HG03064 (cell line): ENCODE results near the gene MALT1.
"Not testable (repeated sequence)": the region's sequence is repeated elsewhere in the genome, so short reads cannot be mapped to it uniquely, and the experiment has no call there.

Experiments
- ATAC-seq: cut with Tn5 transposase; IDR thresholded peaks from one replicate; pipeline ENCODE4 v1.9.1; 2021; ENCODE audit warnings: low read depth; ENCODE audit not compliant: unreplicated experiment

The MALT1 gene

GRCh38 chr18:58727776-58728500 is 56.7 kb downstream of the MALT1 start:
- ATAC-seq: no peak

- ATAC-seq: no peak
These were observed 57.5 kb downstream of the MALT1 start for GRCh38 chr18:58728719-58729118.

- ATAC-seq: no peak
These were observed 59.4 kb downstream of the MALT1 start for GRCh38 chr18:58730618-58731017.

- no peak for ATAC-seq
These were observed 61.2 kb downstream of the MALT1 start for GRCh38 chr18:58732471-58732870.

- ATAC-seq: no peak
These were observed 62.6 kb downstream of the MALT1 start for GRCh38 chr18:58733866-58734265.

- no peak for ATAC-seq
These were observed 67.1 kb downstream of the MALT1 start for GRCh38 chr18:58738322-58738721.

GRCh38 chr18:58745914-58746313 is 74.6 kb downstream of the MALT1 start:
- no peak for ATAC-seq

GRCh38 chr18:58748899-58749595 is 77.8 kb downstream of the MALT1 start:
- ATAC-seq: no peak

GRCh38 chr18:58753976-58754375 is 82.7 kb downstream of the MALT1 start:
- ATAC-seq: no peak

- ATAC-seq: no peak
These were observed 83.3 kb downstream of the MALT1 start for GRCh38 chr18:58754544-58755068.

- ATAC-seq: no peak
These were observed 84.2 kb downstream of the MALT1 start for GRCh38 chr18:58755304-58756010.

GRCh38 chr18:58756148-58756547 is 84.9 kb downstream of the MALT1 start:
- no peak for ATAC-seq

- ATAC-seq: no peak
These were observed 85.5 kb downstream of the MALT1 start for GRCh38 chr18:58756596-58757240.

GRCh38 chr18:58757351-58757750 is 86.1 kb downstream of the MALT1 start:
- not testable (repeated sequence) for ATAC-seq

GRCh38 chr18:58758046-58758445 is 86.8 kb downstream of the MALT1 start:
- ATAC-seq: no peak

- no peak for ATAC-seq
These were observed 87.3 kb downstream of the MALT1 start for GRCh38 chr18:58758606-58759005.

- peak; percentile 68 for ATAC-seq
These were observed 90.1 kb downstream of the MALT1 start for GRCh38 chr18:58761241-58761969.

- ATAC-seq: no peak
These were observed 90.9 kb downstream of the MALT1 start for GRCh38 chr18:58761970-58762780.

- ATAC-seq: no peak
These were observed 91.5 kb downstream of the MALT1 start for GRCh38 chr18:58762781-58763171.
